GM18519 (cell line): ENCODE results near the gene MYBPH.

Source experiments
- ATAC-seq: cut with Tn5 transposase; IDR thresholded peaks from one replicate; pipeline ENCODE4 v1.9.1; 2021; ENCODE audit warnings: mild to moderate bottlenecking, moderate library complexity; ENCODE audit not compliant: unreplicated experiment, low FRiP score

The MYBPH gene

DNA sequence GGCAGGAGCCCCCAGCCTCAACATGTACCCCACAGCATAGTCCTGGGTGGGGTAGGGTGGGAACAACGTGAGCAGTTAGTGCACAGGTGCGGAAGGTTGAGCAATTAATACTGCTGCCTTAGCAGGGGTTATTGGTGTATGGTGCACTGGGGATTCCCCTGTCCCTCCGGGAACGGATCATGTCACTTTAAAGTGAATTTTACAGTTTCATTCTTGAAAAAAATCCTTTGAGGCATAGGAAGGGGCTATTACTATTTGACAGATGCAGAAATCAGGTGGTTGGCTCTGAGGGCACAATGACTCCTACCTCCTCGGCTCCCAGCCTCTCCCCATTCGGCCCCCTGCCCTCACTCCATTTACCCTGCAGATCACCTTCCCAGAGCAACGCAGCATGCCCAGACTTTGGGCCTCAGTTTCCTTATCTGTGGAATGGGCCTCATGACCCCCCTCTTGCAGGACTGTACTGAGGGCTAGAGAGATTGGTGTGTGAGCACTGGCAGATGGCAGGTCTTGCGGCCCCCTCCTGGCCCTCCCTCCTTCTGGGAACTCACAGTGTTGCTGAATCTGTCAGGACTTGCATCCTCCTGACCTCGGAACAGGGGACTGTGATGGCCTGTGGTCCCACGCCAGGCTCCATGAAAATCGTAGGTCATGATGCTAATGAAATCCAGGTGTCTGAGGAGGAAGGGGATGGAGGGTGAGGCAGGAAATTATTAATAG lies 5.1 kb upstream of the MYBPH start:
- no peak for ATAC-seq

DNA sequence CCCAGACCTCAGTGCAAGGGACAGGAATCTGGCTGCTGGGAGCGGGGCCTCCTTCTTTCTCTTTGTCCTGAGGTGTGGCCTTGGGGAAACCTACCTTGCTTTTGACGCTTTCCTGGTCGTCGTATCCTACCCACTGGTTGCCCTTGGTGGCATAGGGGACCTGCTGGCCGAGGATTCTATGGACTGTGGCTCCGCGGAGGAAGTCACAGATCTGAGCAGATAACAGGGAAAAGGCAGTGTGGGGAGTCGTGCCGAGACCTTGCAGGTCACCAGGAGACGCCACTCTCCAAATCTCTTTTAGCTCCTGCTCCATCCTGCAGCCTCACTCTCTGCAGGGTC lies 4.0 kb upstream of the MYBPH start:
- ATAC-seq, result no peak

DNA sequence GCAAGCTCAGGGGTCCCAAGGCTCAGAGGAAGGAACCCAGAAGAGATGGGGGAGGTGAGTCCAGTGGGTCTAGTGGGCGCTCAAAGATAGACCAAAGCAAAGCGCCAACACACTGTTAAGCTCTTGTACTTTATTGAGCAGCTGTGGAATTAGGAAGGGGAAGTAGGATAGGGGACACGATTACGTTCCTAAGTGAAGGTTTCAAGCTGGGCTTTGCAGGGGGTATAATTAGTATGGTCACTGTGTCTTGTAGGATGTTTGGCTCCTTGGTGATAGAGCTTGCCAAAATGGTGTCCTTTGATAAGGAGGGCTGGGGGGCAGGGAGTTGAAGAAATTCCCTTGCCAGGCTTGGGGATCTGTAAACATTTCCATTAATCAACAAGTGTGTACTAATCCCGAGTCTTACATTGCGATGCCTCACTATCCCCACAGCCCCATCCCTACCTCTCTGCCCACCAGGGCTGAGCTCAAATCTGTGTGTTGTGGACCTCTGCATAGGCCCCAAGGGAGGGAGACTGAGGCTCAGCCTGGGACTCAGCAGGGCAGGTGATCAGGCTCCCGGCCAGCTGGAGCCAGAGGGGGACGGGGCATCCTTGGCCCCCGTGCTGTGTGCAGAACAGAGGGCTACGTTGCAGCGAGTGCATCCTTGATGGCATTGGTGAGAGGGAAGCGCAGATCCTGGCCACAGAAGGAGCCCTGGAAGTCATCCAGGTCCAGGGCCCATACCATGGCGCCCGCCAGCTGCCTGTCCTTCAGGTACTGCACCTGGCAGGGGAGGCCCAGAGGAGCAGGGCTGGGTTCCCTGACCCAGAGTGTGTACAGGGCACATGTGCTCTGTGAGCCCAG lies 3.4 kb upstream of the MYBPH start:
- no peak for ATAC-seq

DNA sequence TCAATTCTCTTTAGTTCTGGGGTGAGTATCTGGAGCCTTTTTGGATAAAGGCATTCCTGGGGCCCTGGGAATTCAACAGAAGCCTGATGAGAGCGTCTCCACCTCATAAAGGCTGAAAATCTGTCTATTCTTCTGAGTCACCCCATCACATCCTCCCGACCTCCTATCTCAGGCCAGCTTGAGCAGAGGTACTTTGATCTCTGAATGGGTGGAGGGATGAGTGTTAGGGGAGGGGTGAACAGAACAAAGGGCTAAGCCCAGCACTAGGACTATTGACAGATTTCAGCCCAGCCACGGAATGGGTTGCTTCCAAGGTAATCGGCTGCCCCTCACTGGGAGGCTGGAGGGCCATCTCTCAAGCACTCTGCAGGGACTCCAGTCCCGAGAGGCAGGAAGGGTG lies 2.5 kb upstream of the MYBPH start:
- ATAC-seq, result no peak

DNA sequence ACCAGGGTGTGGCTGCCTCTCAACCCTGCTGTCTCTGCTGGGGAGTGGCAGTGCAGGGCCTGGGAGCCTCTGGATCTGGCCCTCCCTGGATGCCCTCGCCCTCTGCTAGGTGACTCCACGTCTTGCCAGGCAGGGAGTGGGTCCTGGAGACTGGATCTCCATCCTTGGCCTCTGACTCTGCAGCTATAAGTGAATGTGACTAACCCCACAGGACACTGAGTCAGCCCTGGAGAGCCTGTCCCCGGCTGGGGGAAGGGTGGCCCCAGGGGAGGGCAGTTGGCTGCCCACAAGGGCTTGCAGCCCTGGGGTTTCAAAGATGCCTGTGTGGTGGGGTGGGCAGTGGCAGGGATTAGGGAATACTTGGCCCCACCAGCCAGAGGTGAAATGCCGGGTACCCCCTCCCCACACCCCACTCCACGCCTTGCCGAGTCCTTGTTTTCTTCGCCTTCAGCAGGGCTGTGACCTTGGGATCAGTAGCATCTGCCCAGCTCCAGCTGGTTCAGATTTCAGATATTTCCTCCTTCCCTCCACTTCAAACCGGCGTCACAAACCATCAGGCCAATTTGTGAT lies 1.9 kb upstream of the MYBPH start:
- ATAC-seq, result no peak

DNA sequence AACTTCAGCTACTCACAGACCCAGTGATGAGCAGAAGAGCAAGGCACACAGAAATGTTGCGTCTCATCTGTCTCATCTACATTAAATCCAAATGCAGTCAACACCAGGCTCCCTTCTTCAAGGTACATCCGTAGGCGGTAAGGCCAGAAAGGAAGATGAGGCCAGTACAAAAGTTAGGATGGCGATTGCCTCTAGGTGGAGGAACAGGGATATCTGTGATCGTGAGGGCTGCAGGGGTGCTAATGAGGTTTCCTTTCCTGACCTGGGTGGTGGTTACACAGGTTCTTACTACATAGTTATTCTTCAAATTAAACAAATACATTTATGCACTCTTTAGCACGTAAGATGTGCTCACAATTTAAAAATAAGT lies 1.4 kb upstream of the MYBPH start:
- no peak for ATAC-seq

DNA sequence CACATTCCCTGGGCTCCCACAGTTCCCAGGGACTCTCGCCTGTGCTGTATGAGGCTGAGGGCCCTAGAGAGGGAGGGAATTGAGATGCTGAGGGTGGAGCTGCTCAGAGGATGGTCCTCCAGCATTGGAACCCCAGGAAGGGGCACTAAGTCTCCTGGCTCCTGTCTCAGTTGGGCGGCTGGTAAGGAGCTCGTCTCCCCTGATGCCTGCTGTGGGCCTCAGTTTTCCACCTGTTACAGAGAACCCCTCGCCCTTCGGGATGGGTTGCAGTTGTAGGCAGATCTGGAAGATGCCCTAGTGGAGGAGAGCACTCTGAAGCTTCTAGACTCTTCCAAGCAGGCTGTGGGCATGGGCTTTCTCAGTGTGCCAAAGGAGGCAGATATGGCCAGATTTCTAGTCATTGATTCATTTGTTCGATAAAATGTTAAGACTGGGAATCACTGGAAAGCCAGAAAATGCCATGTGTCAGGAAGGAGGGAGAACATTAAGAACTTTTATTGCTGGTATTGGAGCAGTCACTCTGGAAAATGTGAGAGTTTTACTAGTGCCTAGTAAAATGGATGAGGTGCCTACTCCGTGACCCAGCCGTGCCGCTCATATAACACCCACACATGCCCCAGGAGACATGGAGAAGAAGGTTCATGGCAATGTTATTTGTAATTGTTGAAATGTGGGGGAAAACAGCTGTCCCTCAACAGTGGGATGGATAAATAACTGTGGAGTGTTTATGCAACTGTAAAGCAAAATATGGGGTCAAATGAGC lies 828 bp upstream of the MYBPH start:
- ATAC-seq, result no peak

DNA sequence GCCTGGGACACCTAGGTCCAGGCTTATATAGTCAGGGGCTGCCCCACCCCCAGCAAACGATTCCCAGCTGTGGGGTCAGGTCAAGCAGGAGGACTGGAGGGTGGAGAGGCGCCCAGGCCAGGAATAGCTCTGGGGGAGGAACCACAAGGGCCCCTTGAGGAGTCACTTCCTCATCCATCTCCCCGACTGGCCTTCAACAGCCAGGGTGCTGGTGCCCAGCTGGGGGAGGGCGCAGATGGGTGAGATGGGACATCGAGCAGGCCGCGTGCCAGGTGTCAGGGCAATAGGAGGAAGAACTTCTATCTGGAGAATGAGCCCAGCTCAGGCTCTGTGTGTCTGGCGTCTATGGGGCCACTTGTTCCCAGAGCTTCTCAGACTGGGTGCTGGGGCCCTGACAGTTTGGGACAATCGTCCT lies 208 bp upstream of the MYBPH start:
- no peak for ATAC-seq

DNA sequence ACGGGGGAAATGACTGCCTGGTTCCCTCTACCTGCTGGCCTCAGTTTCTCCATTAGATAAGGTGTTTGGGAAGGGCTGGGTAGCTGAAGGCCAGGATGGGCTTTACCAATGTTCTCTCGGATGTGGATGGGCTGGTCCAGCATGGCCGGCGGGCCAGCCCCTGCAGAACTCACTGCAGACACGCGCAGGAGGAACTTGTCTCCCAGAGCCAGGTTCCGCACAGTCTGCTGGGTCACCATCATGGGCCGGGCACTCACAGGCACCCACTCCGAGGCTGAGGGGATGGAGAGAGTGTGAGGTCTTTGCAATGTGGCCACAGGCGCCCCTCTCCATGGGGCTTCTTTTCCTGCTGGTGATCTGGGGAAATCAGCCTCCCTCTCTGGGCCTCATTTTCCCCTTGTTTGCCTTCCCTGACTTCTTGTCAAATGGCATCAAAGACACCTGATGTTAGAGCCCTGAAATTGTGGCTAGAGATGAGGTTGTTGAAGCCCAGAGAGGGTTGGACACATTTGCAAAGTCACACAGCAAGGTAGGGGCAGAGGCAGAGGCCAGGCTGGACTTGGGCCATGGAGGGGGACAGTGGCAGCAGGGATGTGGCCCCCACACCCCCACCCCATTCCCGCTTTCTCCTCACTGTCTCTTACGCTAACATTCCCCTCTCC lies 1.2 kb downstream of the MYBPH start:
- no peak for ATAC-seq

DNA sequence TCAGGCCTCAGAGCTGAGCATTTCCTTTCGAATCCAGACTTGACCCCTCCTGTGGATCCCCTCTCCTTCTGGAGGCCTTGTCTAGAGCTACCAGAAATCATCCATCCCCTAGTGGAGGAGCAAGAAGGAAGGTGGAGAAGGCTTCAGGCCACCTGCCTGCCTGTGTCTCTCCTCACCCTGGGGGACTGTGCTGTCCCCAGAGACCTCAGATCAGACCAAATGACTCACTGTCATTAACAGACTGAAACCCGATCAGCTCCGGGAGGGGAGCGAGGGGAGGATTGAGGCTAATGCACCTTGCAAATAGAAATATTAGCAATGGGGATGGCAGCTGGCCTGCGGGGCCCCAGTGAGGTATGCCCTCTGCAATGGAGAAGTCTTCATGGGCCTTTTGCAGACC lies 2.1 kb downstream of the MYBPH start:
- peak; percentile 77 for ATAC-seq

DNA sequence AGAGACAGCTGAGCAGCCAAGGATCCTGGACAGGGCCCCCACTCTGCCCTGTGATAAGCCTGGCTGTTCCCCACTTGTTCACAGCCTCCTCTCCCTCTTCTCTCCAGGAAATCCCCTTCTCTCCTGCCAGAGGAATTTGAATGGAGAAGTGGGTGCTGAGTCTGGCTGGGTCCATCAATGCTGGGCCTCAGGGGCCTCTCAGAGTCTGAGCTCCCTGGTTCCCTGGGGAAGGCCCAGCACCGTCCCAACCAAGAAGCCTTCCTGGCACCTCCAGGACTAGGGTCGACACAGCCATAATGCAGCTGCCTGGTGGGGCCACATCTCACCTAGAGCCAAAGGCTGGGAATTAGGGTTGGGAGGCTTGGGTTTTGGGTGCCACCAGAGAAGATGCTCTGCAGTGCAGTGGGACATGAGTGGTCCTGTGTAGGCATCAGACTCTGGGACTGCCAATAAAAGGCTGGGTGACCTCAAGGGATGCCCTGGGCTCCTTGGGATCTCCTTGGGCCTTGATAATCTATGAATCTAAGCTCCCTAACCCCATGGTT lies 2.5 kb downstream of the MYBPH start:
- ATAC-seq, result no peak

DNA sequence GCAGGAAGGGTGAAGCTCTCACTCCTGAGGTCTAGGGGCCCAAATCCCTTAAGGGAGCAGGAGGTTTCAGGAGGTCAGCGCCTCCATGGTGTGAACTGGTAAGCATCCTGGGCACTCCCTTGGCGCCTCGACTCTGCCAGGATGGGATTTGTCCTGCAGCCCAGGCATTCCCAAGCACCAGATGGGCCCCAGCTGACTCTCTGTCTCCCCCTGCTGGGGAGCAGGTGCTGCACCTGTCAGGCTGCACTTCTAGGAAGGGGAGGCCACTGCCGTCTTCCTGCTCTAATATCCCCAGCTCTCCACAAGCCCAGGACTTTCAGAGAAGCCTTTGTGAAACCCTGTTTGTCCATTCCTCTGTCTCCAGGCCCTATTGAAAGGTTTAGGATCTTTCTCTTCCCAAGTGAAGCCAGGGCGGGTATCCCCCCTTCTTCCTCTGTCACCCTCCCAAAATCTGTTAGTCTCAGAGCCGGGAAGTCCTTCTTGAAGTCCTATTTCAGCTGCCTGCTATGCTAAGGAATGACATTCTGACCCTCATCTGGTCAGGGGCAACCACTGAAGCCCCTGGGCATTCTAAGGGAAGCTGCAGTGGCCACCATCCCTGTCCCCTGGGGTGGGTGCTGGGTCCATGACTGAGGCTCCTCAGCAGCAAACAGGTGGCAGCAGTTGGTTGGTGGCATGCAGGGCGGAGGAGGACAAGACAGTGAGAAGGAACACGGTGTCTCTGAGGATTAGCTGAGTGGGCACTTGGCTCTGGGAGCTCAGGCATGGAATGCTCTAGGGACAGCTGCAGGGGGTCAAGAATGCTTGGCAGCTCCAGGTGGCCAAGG lies 3.2 kb downstream of the MYBPH start:
- no peak for ATAC-seq

DNA sequence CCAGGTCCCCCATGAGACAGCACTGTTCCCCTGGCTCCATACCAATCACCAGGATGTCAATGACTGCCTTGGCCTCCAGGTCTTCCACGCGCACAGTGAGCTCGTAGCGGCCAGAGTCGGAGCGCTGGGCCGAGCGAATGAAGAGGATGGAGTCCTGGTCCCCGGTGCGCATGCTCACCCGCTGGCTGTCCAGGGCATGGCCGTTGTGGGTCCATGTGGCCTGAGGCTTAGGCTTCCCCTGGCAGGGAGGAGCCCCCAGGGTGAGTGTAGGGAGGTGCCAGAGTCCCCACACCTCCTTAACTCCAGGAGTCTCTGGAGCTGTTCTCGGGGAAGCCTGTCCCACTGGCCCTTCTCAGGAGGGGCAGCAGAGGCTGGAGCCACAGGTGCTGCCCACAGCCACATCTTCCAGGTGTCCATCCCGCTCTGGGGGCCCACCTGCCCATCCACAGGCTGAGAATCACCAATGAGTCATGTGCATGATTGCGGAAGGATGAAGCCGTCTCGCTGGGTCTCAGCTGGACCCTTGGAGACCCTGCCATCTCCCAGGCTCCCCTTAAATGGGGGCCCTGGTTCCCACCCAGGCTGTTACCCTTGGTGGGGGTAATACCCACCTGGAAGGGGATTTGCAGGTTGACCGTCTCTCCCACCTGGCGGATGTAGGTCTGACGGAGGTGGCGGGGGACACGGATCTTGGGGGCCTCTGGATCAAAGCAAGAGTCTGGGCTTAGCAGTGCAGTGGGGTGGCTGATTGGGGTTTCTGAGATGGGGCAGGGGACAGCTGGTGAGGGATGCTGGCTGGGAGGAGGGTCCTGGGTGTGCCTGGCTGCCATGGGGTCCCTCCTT lies 4.1 kb downstream of the MYBPH start:
- no peak for ATAC-seq

DNA sequence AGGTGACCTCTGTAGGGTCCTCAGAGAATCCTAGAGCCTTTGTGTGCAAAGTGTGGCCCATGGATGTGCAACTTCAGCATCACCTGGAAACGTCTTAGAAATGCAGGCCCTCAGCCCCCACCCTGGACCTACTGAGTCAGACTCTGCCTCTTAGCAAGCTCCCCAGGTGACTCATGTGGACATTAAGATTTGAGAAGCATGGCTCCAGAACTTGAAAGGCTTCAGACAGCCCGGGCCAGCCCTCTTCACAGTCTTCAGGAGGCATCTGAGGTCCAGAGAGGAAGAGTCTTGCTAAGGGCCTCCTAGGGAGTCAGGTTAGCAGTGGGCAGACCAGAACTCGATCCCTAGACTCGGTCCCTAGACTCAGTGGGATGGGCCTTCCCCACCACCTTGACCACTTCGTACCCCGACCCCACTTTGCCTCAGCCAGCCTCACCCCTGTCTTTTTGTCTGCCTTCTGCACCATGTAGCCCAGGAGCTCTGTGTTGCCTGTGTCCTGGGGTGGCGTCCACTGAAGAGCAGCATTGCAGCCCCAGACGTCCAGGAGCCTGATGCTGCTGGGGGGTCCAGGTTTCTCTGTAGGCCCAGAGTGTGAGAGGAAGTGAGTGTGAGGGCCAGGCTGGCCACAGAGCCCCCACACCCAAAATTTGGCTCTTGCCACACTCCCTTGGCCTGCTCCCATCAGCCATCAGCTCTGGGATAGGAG lies 4.8 kb downstream of the MYBPH start:
- ATAC-seq, result no peak

DNA sequence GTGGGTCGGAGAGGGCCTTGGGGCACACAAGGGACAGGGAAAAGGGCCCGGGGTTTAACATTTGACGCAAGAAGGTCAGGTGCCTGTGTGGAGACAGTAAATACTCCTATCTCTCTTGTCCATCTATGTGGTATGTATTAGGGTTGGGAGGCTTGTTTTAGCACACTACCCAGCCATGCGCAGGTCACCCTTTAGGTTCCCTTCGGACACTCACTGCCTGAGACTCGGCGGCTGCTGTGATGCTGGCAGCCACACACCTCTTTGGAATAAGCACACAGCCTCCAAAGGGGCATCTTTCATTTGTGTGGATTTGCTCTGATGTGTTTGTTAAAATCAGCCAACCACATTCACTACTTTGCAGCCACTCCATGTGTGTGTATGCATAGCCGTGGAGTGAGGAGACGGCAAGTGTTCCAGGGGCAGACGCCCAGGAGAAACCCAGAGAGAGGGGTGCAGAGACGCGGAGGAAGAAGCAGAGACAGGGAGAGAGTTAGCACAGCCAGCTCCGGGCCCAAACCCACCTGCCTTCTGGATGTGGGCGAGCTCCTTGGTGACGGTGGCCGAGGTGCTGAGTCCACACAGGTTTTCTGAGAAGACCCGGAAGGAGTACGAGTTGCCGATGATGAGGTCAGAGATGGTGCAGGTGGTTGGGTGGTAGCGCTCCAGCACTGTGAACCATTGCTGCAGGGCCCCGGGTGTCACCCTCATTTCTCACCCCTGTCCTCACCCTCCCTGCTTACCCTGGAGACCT lies 5.7 kb downstream of the MYBPH start:
- ATAC-seq, result no peak

DNA sequence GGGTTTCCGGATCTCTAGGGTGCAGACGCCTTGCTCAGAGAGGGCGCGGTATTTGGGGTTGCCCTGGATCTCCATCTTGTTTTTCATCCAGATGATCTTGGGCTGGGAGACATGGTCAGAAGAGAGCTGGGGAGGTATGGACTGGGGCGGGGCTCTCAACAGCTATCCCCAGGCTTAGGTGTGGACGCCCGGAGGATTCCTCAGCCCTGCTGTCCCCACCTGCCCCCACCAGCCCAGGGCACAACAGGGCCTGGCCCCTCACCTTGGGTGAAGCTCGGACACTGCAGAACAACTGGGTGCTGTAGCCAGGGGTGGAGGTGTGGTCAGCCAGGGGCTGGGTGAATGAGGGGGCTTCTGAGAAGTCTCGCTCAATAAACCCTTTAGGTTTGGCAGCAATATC lies 6.6 kb downstream of the MYBPH start:
- no peak for ATAC-seq

DNA sequence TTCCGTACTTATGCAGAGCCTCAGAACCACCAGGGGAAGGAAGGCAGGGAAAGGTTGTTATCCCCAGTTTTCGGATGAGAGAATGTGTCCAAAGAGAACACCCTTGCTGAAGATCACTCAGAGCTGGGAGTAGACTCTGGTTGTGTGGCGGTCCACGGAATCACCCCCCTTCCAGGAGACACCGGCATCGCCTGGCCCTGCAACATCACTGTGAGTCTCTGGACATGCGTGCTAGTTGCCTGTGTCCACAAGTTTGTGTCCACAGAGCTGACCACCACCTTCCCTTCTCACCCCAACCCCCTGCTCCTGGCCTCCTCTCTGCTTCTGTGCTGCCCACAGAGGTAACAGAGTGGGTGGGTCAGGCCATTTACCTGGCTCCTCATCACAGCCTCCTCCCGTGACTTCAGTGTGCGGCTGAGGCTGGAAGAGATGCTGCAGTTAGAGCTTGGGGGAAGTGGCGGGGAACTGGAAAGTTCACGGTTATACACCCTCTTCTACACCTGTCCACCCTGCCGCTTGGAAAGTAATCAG lies 7.3 kb downstream of the MYBPH start:
- no peak for ATAC-seq
